ENCODE results near the gene LSM14A.
A peak's percentile ranks its signal among the peaks of the same experiment; 100 is the strongest.

LSM14A gene

GRCh38 chr19:34255546-34255945, 83.2 kb downstream of the LSM14A start:
- no peak for DNase-seq (ENCODE audit: low read depth in 2 of 2)

- no peak for DNase-seq (ENCODE audit: low read depth in 2 of 2)
Measured at GRCh38 chr19:34256835-34257558, 84.7 kb downstream of the LSM14A start.

GRCh38 chr19:34257559-34257924, 85.2 kb downstream of the LSM14A start:
- DNase-seq (ENCODE audit: low read depth in 2 of 2): no peak

- DNase-seq (ENCODE audit: low read depth in 2 of 2): no peak
Measured at GRCh38 chr19:34259367-34260095, 87.2 kb downstream of the LSM14A start.

GRCh38 chr19:34260771-34261173, 88.5 kb downstream of the LSM14A start:
- no peak for DNase-seq (ENCODE audit: low read depth in 2 of 2)

GRCh38 chr19:34261334-34262109, 89.2 kb downstream of the LSM14A start:
- no peak for DNase-seq (ENCODE audit: low read depth in 2 of 2)

- no peak for DNase-seq (ENCODE audit: low read depth in 2 of 2)
Measured at GRCh38 chr19:34263745-34264237, 91.5 kb downstream of the LSM14A start.

GRCh38 chr19:34265221-34265650, 92.9 kb downstream of the LSM14A start:
- DNase-seq (ENCODE audit: low read depth in 2 of 2): no peak

- DNase-seq (ENCODE audit: low read depth in 2 of 2): no peak
Measured at GRCh38 chr19:34269081-34269480, 96.8 kb downstream of the LSM14A start.

- no peak for DNase-seq (ENCODE audit: low read depth in 2 of 2)
Measured at GRCh38 chr19:34269489-34269888, 97.2 kb downstream of the LSM14A start.

GRCh38 chr19:34269968-34270621, 97.8 kb downstream of the LSM14A start:
- DNase-seq (ENCODE audit: low read depth in 2 of 2): peak; percentile 47 to 57

GRCh38 chr19:34273121-34273520, 100.8 kb downstream of the LSM14A start:
- DNase-seq (ENCODE audit: low read depth in 2 of 2): no peak

- DNase-seq (ENCODE audit: low read depth in 2 of 2): no peak
Measured at GRCh38 chr19:34274284-34274826, 102.1 kb downstream of the LSM14A start.

- no peak for DNase-seq (ENCODE audit: low read depth in 2 of 2)
Measured at GRCh38 chr19:34274827-34275625, 102.7 kb downstream of the LSM14A start.

- no peak for DNase-seq (ENCODE audit: low read depth in 2 of 2)
Measured at GRCh38 chr19:34275705-34276104, 103.4 kb downstream of the LSM14A start.

- DNase-seq (ENCODE audit: low read depth in 2 of 2): no peak
Measured at GRCh38 chr19:34276614-34277013, 104.3 kb downstream of the LSM14A start.

GRCh38 chr19:34277244-34277643, 104.9 kb downstream of the LSM14A start:
- DNase-seq (ENCODE audit: low read depth in 2 of 2): no peak

- DNase-seq (ENCODE audit: low read depth in 2 of 2): no peak
Measured at GRCh38 chr19:34278783-34279182, 106.5 kb downstream of the LSM14A start.

Measured in stimulated activated CD8-positive, alpha-beta memory T cell treated with anti-CD3 and anti-CD28 coated beads, Interleukin-7, amount 100 ng/mL, for 4 hours (primary cell).